ENCODE measurements around the gene KCNG2. TPM values are rescaled to one million over a fixed set of nuclear protein-coding genes. Genes with fewer than 3 reads are reported as not detected.

Gene KCNG2
- total and polyA plus RNA-seq, 4 donors: 0.03 to 0.23 (median 0.08) TPM; not detected in 1

- WGBS: 90% methylated on average over 29 of the region's 29 CpGs
- Histone ChIP-seq H3K27me3 (ENCODE audit: control insufficient read depth in 4 of 4, insufficient read depth in 4 of 4, low read length in 3 of 4) (no peaks in the 10 kb centered on the region), H3K4me3 (ENCODE audit: low read depth in 1 of 3, low read length in 3 of 3) (no peak overlapping the region), H3K9ac (ENCODE audit: low read depth in 1 of 2, low read length in 2 of 2) (no peak overlapping the region), H3K36me3 (ENCODE audit: control insufficient read depth in 4 of 4, insufficient read depth in 3 of 4, low read depth in 1 of 4, low read length in 3 of 4) (peaks cover 9 to 41% (median 26%) of the 10 kb centered on the region in 4 donors), H3K9me3 (ENCODE audit: control insufficient read depth in 4 of 4, low read length in 3 of 4) (peaks cover 0 to 1% (median 0%) of the 10 kb centered on the region in 4 donors), H3K4me1 (ENCODE audit: control insufficient read depth in 4 of 4, insufficient read depth in 4 of 4, low read length in 3 of 4) (peaks cover 0 to 10% (median 4%) of the 10 kb centered on the region in 4 donors), H3K27ac (ENCODE audit: low read depth in 1 of 2, low read length in 2 of 2) (peak overlapping the region; percentile 19 to 36)
- DNase-seq (ENCODE audit: low spot score): no peak
- no peak for TF ChIP-seq FOXA2 (IDR thresholded peaks at IDR 0.05)
- TF ChIP-seq YY1 (IDR thresholded peaks at IDR 0.05): no peak
- TF ChIP-seq CTCF (IDR thresholded peaks at IDR 0.05; ENCODE audit: low read depth, low read length, missing input control): no peak
- no peak for TF ChIP-seq EGR1 (IDR thresholded peaks at IDR 0.05; ENCODE audit: low read depth in 2 of 2)
- TF ChIP-seq RXRA (IDR thresholded peaks at IDR 0.05): no peak
- no peak for TF ChIP-seq SP1 (IDR thresholded peaks at IDR 0.05)
Observed at GRCh38 chr18:79911344-79912270, 113.9 kb downstream of the KCNG2 start.

GRCh38 chr18:79912409-79912991, 114.8 kb downstream of the KCNG2 start:
- 81% methylated on average over 20 of the region's 20 CpGs for WGBS
- no peak overlapping the region for H3K4me3 ChIP-seq (ENCODE audit: low read depth in 1 of 3, low read length in 3 of 3)
- DNase-seq (ENCODE audit: low spot score): peak; percentile 33
- no peaks in the 10 kb centered on the region for H3K27me3 ChIP-seq (ENCODE audit: control insufficient read depth in 4 of 4, insufficient read depth in 4 of 4, low read length in 3 of 4)
- TF ChIP-seq NR2F2 (IDR thresholded peaks at IDR 0.05): peak; percentile 57
- no peak for TF ChIP-seq FOXA1 (IDR thresholded peaks at IDR 0.05)
- peak; percentile 26 for TF ChIP-seq SP1 (IDR thresholded peaks at IDR 0.05)
- TF ChIP-seq RXRA (IDR thresholded peaks at IDR 0.05): peak in 1 of 2 donors; percentile 70
- TF ChIP-seq JUND (IDR thresholded peaks at IDR 0.05): peak in 1 of 2 donors; percentile 21
- no peak for TF ChIP-seq FOXA2 (IDR thresholded peaks at IDR 0.05)
- TF ChIP-seq, protein P1, sequence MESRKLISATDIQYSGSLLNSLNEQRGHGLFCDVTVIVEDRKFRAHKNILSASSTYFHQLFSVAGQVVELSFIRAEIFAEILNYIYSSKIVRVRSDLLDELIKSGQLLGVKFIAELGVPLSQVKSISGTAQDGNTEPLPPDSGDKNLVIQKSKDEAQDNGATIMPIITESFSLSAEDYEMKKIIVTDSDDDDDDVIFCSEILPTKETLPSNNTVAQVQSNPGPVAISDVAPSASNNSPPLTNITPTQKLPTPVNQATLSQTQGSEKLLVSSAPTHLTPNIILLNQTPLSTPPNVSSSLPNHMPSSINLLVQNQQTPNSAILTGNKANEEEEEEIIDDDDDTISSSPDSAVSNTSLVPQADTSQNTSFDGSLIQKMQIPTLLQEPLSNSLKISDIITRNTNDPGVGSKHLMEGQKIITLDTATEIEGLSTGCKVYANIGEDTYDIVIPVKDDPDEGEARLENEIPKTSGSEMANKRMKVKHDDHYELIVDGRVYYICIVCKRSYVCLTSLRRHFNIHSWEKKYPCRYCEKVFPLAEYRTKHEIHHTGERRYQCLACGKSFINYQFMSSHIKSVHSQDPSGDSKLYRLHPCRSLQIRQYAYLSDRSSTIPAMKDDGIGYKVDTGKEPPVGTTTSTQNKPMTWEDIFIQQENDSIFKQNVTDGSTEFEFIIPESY (IDR thresholded peaks at IDR 0.05): no peak
- no peak for TF ChIP-seq ATF3 (IDR thresholded peaks at IDR 0.05)
- TF ChIP-seq HNF4G (IDR thresholded peaks at IDR 0.05): no peak
- TF ChIP-seq, protein P2, sequence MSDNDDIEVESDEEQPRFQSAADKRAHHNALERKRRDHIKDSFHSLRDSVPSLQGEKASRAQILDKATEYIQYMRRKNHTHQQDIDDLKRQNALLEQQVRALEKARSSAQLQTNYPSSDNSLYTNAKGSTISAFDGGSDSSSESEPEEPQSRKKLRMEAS (IDR thresholded peaks at IDR 0.05): no peak
- TF ChIP-seq YY1 (IDR thresholded peaks at IDR 0.05): no peak
- H3K4me1 ChIP-seq (ENCODE audit: control insufficient read depth in 4 of 4, insufficient read depth in 4 of 4, low read length in 3 of 4): peaks cover 0 to 10% (median 4%) of the 10 kb centered on the region in 4 donors
- H3K36me3 ChIP-seq (ENCODE audit: control insufficient read depth in 4 of 4, insufficient read depth in 3 of 4, low read depth in 1 of 4, low read length in 3 of 4): peaks cover 12 to 50% (median 30%) of the 10 kb centered on the region in 4 donors
- no peak overlapping the region for H3K9ac ChIP-seq (ENCODE audit: low read depth in 1 of 2, low read length in 2 of 2)
- H3K9me3 ChIP-seq (ENCODE audit: control insufficient read depth in 4 of 4, low read length in 3 of 4): peaks cover 0 to under 1% (median 0%) of the 10 kb centered on the region in 4 donors
- peak overlapping the region; percentile 17 to 32 for H3K27ac ChIP-seq (ENCODE audit: low read depth in 1 of 2, low read length in 2 of 2)

Data from liver (tissue), 9 donors.